Measurements from ENCODE around the gene DYSF. TPM values are rescaled to one million over a fixed set of nuclear protein-coding genes. Genes with fewer than 3 reads are reported as not detected.

DYSF gene
- total and polyA plus RNA-seq, 2 donors (not counting 1 experiment from before 2014, with no cell fraction given) = 0.17 to 0.43 TPM

DNA sequence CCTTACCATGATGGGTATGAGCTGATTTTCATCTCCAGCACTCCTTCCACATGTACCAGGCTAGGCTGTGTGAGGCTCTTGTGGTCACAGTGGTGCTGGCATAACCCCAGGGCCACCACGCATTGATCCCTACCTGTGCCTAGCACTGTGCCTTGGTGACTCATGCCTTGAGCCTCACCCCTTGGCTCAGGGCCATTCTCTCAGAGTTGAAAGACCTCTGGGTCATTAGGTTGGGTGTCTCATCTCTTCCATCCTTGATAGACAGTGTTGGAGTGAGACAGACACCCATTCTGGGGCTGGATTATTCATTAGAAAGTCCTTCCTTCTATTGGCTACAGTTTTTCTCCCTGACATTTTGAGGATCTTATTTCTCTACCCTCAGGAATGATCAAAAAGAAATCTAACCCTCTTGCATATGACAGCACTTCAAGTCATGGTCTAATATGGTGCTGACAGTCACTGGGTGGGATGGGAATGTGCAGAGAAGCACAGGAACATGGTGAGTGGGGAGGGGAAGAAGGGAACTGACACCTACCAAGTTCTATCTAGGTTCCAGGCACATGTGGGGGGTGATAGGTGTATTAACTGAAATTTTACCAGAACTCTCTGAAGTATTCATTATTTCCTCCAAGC is 41.3 kb downstream of the DYSF start:
- intact Hi-C loops (cut with micrococcal nuclease) = no loop called here
- H3K9ac ChIP-seq (ENCODE audit: low read length) = no peak overlapping the region
- H3K27me3 ChIP-seq (replicated peaks in 1 of 4; ENCODE audit: control extremely low read depth in 1 of 4, control insufficient read depth in 3 of 4, insufficient read depth in 4 of 4, low read length in 3 of 4) = peaks cover 0 to 4% (median 2%) of the 10 kb centered on the region in 4 experiments
- DNase-seq (no peak), ATAC-seq (ENCODE audit: low read depth) (no peak)
- 100% methylated on average over 1 of the region's 1 CpG for WGBS (ENCODE audit: insufficient coverage)
- no peak overlapping the region for H3K4me3 Mint-ChIP-seq
- ChIA-PET CTCF (no interaction called here), POLR2A (no interaction called here)
- no peak overlapping the region for H2AFZ ChIP-seq (ENCODE audit: insufficient read depth, low read depth, low read length, poor library complexity, severe bottlenecking)
- no peaks in the 10 kb centered on the region for H3K4me1 Mint-ChIP-seq
- no peak overlapping the region for H3K27ac ChIP-seq (ENCODE audit: low read length in 2 of 2)
- H3K4me3 ChIP-seq (ENCODE audit: control extremely low read depth in 1 of 5, extremely low read depth in 1 of 5, insufficient read depth in 1 of 5, low read depth in 2 of 5, low read length in 4 of 5) = no peak overlapping the region
- no peaks in the 10 kb centered on the region for H3K9me3 Mint-ChIP-seq (ENCODE audit: insufficient read depth)
- no peaks in the 10 kb centered on the region for H4K20me1 ChIP-seq (ENCODE audit: control insufficient read depth, insufficient read depth, low read length, poor library complexity, severe bottlenecking)
- H3K79me2 ChIP-seq (ENCODE audit: control insufficient read depth, insufficient read depth, low read length) = no peaks in the 10 kb centered on the region
- H3K9me3 ChIP-seq (ENCODE audit: control extremely low read depth in 1 of 3, control insufficient read depth in 2 of 3, insufficient read depth in 1 of 3, low read length in 2 of 3) = peaks cover 0 to 4% (median 2%) of the 10 kb centered on the region in 3 donors
- peaks cover 19% of the 10 kb centered on the region for H3K27me3 Mint-ChIP-seq
- H3K4me1 ChIP-seq (ENCODE audit: control insufficient read depth in 2 of 2, insufficient read depth in 2 of 2, low read length in 2 of 2) = no peaks in the 10 kb centered on the region
- TF ChIP-seq EZH2 (IDR thresholded peaks at IDR 0.05; ENCODE audit: borderline replicate concordance, insufficient read depth, low read depth, low read length, poor library complexity, severe bottlenecking) = no peak
- TF ChIP-seq, protein P1, sequence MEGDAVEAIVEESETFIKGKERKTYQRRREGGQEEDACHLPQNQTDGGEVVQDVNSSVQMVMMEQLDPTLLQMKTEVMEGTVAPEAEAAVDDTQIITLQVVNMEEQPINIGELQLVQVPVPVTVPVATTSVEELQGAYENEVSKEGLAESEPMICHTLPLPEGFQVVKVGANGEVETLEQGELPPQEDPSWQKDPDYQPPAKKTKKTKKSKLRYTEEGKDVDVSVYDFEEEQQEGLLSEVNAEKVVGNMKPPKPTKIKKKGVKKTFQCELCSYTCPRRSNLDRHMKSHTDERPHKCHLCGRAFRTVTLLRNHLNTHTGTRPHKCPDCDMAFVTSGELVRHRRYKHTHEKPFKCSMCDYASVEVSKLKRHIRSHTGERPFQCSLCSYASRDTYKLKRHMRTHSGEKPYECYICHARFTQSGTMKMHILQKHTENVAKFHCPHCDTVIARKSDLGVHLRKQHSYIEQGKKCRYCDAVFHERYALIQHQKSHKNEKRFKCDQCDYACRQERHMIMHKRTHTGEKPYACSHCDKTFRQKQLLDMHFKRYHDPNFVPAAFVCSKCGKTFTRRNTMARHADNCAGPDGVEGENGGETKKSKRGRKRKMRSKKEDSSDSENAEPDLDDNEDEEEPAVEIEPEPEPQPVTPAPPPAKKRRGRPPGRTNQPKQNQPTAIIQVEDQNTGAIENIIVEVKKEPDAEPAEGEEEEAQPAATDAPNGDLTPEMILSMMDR (IDR thresholded peaks at IDR 0.05) = no peak
- H3K27ac Mint-ChIP-seq = no peak overlapping the region
- H3K36me3 ChIP-seq (replicated peaks in 1 of 2; ENCODE audit: control extremely low read depth in 1 of 2, control insufficient read depth in 1 of 2, extremely low read depth in 1 of 2, insufficient read depth in 2 of 2, low read length in 1 of 2) = no peaks in the 10 kb centered on the region
- H3K4me2 ChIP-seq (replicated peaks; ENCODE audit: low read depth, low read length, poor library complexity, severe bottlenecking) = no peak overlapping the region

DNA sequence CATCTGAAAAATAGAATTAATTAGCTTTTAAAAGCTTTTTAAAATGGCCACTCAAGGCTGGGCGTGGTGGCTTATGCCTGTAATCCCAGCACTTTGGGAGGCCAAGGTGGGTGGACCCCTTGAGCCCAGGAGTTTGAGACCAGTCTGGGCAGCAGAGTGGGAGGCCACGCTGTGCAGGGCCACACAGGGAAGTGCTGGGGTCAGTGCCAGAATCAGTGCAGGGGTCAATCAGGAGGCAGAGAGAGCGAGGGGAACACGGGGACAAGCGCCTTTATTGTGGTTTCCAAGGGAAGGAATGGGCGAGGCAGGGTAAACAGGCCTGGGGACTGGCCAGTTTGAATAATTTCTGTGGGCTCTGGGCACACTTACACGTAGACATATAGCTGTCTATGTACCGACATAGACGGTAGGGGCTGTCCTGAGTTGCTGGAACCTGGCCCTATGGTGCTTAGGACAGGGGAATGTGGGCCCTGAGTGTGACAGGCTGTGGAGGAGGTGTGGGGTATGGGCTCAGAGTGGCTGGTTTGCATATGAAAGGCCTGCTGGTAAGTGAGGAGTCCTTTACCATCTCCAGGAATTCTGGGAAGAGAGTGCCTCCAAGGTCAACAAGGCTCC is 42.9 kb downstream of the DYSF start:
- Histone ChIP-seq H3K36me3 (replicated peaks in 1 of 2; ENCODE audit: control extremely low read depth in 1 of 2, control insufficient read depth in 1 of 2, extremely low read depth in 1 of 2, insufficient read depth in 2 of 2, low read length in 1 of 2) (no peaks in the 10 kb centered on the region), H3K27me3 (replicated peaks in 1 of 4; ENCODE audit: control extremely low read depth in 1 of 4, control insufficient read depth in 3 of 4, insufficient read depth in 4 of 4, low read length in 3 of 4) (peaks cover 0 to 4% (median 2%) of the 10 kb centered on the region in 4 experiments), H3K9ac (ENCODE audit: low read length) (no peak overlapping the region), H3K27ac (ENCODE audit: low read length in 2 of 2) (no peak overlapping the region), H3K4me3 (ENCODE audit: control extremely low read depth in 1 of 5, extremely low read depth in 1 of 5, insufficient read depth in 1 of 5, low read depth in 2 of 5, low read length in 4 of 5) (no peak overlapping the region), H3K4me1 (ENCODE audit: control insufficient read depth in 2 of 2, insufficient read depth in 2 of 2, low read length in 2 of 2) (no peaks in the 10 kb centered on the region), H3K4me2 (replicated peaks; ENCODE audit: low read depth, low read length, poor library complexity, severe bottlenecking) (no peak overlapping the region), H2AFZ (ENCODE audit: insufficient read depth, low read depth, low read length, poor library complexity, severe bottlenecking) (no peak overlapping the region), H3K9me3 (ENCODE audit: control extremely low read depth in 1 of 3, control insufficient read depth in 2 of 3, insufficient read depth in 1 of 3, low read length in 2 of 3) (peaks cover 0 to 4% (median 2%) of the 10 kb centered on the region in 3 donors), H3K79me2 (ENCODE audit: control insufficient read depth, insufficient read depth, low read length) (no peaks in the 10 kb centered on the region), H4K20me1 (ENCODE audit: control insufficient read depth, insufficient read depth, low read length, poor library complexity, severe bottlenecking) (no peaks in the 10 kb centered on the region)
- Mint-ChIP-seq H3K9me3 (ENCODE audit: insufficient read depth) (no peaks in the 10 kb centered on the region), H3K4me1 (no peaks in the 10 kb centered on the region), H3K27ac (no peak overlapping the region), H3K4me3 (no peak overlapping the region), H3K27me3 (peaks cover 25% of the 10 kb centered on the region)
- TF ChIP-seq, protein P1 (IDR thresholded peaks at IDR 0.05) = no peak
- CTCF ChIA-PET = interaction anchor here (0.7 to 1.8 kb wide), 3 partner anchors 12 to 197 kb away, joined by 5 read pairs; no protein-coding TSS in a partner anchor
- intact Hi-C loops (cut with micrococcal nuclease) = no loop called here
- ATAC-seq (ENCODE audit: low read depth) (no peak), DNase-seq (no peak)
- 77% methylated on average over 9 of the region's 9 CpGs for WGBS (ENCODE audit: insufficient coverage)
- POLR2A ChIA-PET = interaction anchor here (0.6 kb wide), 1 partner anchor 278 kb away, joined by 4 read pairs; no protein-coding TSS in a partner anchor

All from B cell (primary cell).